DMS153 (cell line): ENCODE data around the gene C22orf23.
A peak's percentile ranks its signal among the peaks of the same experiment; 100 is the strongest.

Source experiments
- DNase-seq: peaks from one replicate; lab custom pipeline; 2025; lab: John Stamatoyannopoulos, UW

C22orf23 gene

GRCh38 chr22:37925330-37925729 is 28.1 kb downstream of the C22orf23 start:
- no peak for DNase-seq

- DNase-seq: no peak
Observed at GRCh38 chr22:37924386-37925065, 28.9 kb downstream of the C22orf23 start.

GRCh38 chr22:37923927-37924326 is 29.5 kb downstream of the C22orf23 start:
- DNase-seq: no peak

GRCh38 chr22:37922191-37922590 is 31.2 kb downstream of the C22orf23 start:
- no peak for DNase-seq

- no peak for DNase-seq
Observed at GRCh38 chr22:37920126-37920525, 33.3 kb downstream of the C22orf23 start.

- DNase-seq: no peak
Observed at GRCh38 chr22:37918580-37919270, 34.7 kb downstream of the C22orf23 start.

GRCh38 chr22:37917874-37918548 is 35.4 kb downstream of the C22orf23 start:
- no peak for DNase-seq

- DNase-seq: no peak
Observed at GRCh38 chr22:37916311-37916710, 37.1 kb downstream of the C22orf23 start.

- no peak for DNase-seq
Observed at GRCh38 chr22:37913233-37913721, 40.1 kb downstream of the C22orf23 start.

GRCh38 chr22:37912171-37912570 is 41.2 kb downstream of the C22orf23 start:
- no peak for DNase-seq

GRCh38 chr22:37911697-37912096 is 41.7 kb downstream of the C22orf23 start:
- DNase-seq: no peak

- DNase-seq: no peak
Observed at GRCh38 chr22:37910890-37911672, 42.3 kb downstream of the C22orf23 start.

- no peak for DNase-seq
Observed at GRCh38 chr22:37909766-37910165, 43.6 kb downstream of the C22orf23 start.

GRCh38 chr22:37907036-37907954 is 46.1 kb downstream of the C22orf23 start:
- no peak for DNase-seq

- DNase-seq: no peak
Observed at GRCh38 chr22:37906364-37907008, 46.9 kb downstream of the C22orf23 start.

GRCh38 chr22:37905534-37906363 is 47.7 kb downstream of the C22orf23 start, which contains the start of gene MICALL1:
Gene MICALL1 (plus strand): TSS chr22:37906297. CDS start chr22:37906423, 126 bp downstream.
- peak; percentile 4 for DNase-seq

- no peak for DNase-seq
Observed at GRCh38 chr22:37904572-37905533, 48.5 kb downstream of the C22orf23 start.

- no peak for DNase-seq
Observed at GRCh38 chr22:37898441-37899181, 54.8 kb downstream of the C22orf23 start.
